Ishikawa (cell line): ENCODE measurements around the gene RALGPS1.

Experiments
- CEBPB ChIP-seq: IDR thresholded peaks from 2 replicates; pipeline ENCODE4 v1.6.1; 2012
- CREB1 ChIP-seq: IDR thresholded peaks from 2 replicates; pipeline ENCODE4 v1.6.1; 2012; ENCODE audit warnings: low read depth
- EGR1 ChIP-seq: IDR thresholded peaks from 2 replicates; pipeline ENCODE4 v1.6.1; 2012
- EP300 ChIP-seq: IDR thresholded peaks from 2 replicates; pipeline ENCODE4 v1.6.1; 2012; ENCODE audit warnings: borderline replicate concordance
- FOXM1 ChIP-seq: IDR thresholded peaks from 2 replicates; pipeline ENCODE4 v1.6.1; 2012; ENCODE audit warnings: low read depth, borderline replicate concordance
- NFIC ChIP-seq: IDR thresholded peaks from 2 replicates; pipeline ENCODE4 v1.6.1; 2012
- RAD21 ChIP-seq: IDR thresholded peaks from 2 replicates; pipeline ENCODE4 v1.6.1; 2012; ENCODE audit warnings: low read depth
- TAF1 ChIP-seq: IDR thresholded peaks from 2 replicates; pipeline ENCODE4 v1.6.1; 2012; ENCODE audit warnings: low read depth, mild to moderate bottlenecking
- TCF12 ChIP-seq: IDR thresholded peaks from 2 replicates; pipeline ENCODE4 v1.6.1; 2012; ENCODE audit warnings: low read depth
- YY1 ChIP-seq: IDR thresholded peaks from 2 replicates; pipeline ENCODE4 v1.6.1; 2012; ENCODE audit warnings: low read depth
- ZBTB7A ChIP-seq: IDR thresholded peaks from 2 replicates; pipeline ENCODE4 v1.6.1; 2012; ENCODE audit warnings: low read depth
- TF ChIP-seq, protein P1 (sequence below): IDR thresholded peaks from 2 replicates; pipeline ENCODE4 v1.6.1; 2012
- TF ChIP-seq, protein P2 (sequence below): IDR thresholded peaks from 2 replicates; pipeline ENCODE4 v1.6.1; 2012
- TF ChIP-seq, protein P3 (sequence below): IDR thresholded peaks from 2 replicates; pipeline ENCODE4 v1.6.1; 2012; ENCODE audit warnings: low read depth, mild to moderate bottlenecking

DNA sequence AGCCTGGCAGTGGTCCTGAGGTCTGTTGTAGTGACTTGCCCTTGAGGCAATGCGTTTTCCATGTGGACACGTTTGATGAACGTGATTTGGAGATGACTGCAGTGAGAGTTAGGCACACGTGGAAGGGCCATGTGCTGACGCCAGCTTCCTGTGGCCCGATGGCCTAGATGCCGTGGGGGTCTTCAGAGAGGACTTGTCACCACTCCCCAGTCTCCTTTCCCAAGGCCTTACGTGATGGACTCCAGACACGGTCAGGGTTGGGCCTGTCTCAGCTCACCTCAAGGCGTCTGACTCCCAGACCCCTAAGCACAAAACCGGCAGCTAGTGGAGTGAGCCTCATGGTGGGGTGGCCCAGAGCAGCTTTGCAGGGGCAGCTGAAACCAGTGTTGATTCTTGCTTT, 115.0 kb downstream of the RALGPS1 start:
- TF ChIP-seq FOXM1 = no peak
- TF ChIP-seq, protein P1, sequence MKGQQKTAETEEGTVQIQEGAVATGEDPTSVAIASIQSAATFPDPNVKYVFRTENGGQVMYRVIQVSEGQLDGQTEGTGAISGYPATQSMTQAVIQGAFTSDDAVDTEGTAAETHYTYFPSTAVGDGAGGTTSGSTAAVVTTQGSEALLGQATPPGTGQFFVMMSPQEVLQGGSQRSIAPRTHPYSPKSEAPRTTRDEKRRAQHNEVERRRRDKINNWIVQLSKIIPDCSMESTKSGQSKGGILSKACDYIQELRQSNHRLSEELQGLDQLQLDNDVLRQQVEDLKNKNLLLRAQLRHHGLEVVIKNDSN = no peak
- no peak for TF ChIP-seq CREB1
- TF ChIP-seq EP300 = no peak
- no peak for TF ChIP-seq RAD21
- no peak for TF ChIP-seq ZBTB7A
- TF ChIP-seq, protein P2, sequence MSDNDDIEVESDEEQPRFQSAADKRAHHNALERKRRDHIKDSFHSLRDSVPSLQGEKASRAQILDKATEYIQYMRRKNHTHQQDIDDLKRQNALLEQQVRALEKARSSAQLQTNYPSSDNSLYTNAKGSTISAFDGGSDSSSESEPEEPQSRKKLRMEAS = no peak
- no peak for TF ChIP-seq YY1
- TF ChIP-seq CEBPB = no peak
- TF ChIP-seq, protein P3, sequence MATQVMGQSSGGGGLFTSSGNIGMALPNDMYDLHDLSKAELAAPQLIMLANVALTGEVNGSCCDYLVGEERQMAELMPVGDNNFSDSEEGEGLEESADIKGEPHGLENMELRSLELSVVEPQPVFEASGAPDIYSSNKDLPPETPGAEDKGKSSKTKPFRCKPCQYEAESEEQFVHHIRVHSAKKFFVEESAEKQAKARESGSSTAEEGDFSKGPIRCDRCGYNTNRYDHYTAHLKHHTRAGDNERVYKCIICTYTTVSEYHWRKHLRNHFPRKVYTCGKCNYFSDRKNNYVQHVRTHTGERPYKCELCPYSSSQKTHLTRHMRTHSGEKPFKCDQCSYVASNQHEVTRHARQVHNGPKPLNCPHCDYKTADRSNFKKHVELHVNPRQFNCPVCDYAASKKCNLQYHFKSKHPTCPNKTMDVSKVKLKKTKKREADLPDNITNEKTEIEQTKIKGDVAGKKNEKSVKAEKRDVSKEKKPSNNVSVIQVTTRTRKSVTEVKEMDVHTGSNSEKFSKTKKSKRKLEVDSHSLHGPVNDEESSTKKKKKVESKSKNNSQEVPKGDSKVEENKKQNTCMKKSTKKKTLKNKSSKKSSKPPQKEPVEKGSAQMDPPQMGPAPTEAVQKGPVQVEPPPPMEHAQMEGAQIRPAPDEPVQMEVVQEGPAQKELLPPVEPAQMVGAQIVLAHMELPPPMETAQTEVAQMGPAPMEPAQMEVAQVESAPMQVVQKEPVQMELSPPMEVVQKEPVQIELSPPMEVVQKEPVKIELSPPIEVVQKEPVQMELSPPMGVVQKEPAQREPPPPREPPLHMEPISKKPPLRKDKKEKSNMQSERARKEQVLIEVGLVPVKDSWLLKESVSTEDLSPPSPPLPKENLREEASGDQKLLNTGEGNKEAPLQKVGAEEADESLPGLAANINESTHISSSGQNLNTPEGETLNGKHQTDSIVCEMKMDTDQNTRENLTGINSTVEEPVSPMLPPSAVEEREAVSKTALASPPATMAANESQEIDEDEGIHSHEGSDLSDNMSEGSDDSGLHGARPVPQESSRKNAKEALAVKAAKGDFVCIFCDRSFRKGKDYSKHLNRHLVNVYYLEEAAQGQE = no peak
- no peak for TF ChIP-seq NFIC
- TF ChIP-seq TAF1 = no peak
- TF ChIP-seq TCF12 = no peak
- TF ChIP-seq EGR1 = no peak
